ENCODE results near the gene SLC2A13.
"Not testable (repeated sequence)": the region's sequence is repeated elsewhere in the genome, so short reads cannot be mapped to it uniquely, and the experiment has no call there.

SLC2A13 gene

GRCh38 chr12:39873065-39873464 lies 232.8 kb downstream of the SLC2A13 start:
- Histone ChIP-seq H3K4me3 (no peak overlapping the region), H3K27me3 (ENCODE audit: low read depth) (no peaks in the 10 kb centered on the region), H3K9me3 (no peaks in the 10 kb centered on the region), H3K4me1 (peaks cover 39% of the 10 kb centered on the region), H3K36me3 (replicated peaks) (no peaks in the 10 kb centered on the region)
- in situ Hi-C loops (cut with MboI; ENCODE audit: low sequenced_read_pairs) = no loop called here
- DNase-seq (ENCODE audit: low spot score in 2 of 2) = no peak

GRCh38 chr12:39872425-39872824 lies 233.5 kb downstream of the SLC2A13 start:
- no peak for DNase-seq (ENCODE audit: low spot score in 2 of 2)
- H3K36me3 ChIP-seq (replicated peaks) = no peaks in the 10 kb centered on the region
- no peaks in the 10 kb centered on the region for H3K27me3 ChIP-seq (ENCODE audit: low read depth)
- H3K4me3 ChIP-seq = no peak overlapping the region
- H3K4me1 ChIP-seq = peaks cover 39% of the 10 kb centered on the region
- in situ Hi-C loops (cut with MboI; ENCODE audit: low sequenced_read_pairs) = no loop called here
- H3K9me3 ChIP-seq = no peaks in the 10 kb centered on the region

GRCh38 chr12:39868328-39868725 lies 237.6 kb downstream of the SLC2A13 start:
- in situ Hi-C loops (cut with MboI; ENCODE audit: low sequenced_read_pairs) = no loop called here
- peaks cover 10% of the 10 kb centered on the region for H3K4me1 ChIP-seq
- H3K9me3 ChIP-seq = no peaks in the 10 kb centered on the region
- DNase-seq (ENCODE audit: low spot score in 2 of 2) = no peak
- H3K36me3 ChIP-seq (replicated peaks) = no peaks in the 10 kb centered on the region
- no peak overlapping the region for H3K4me3 ChIP-seq
- no peaks in the 10 kb centered on the region for H3K27me3 ChIP-seq (ENCODE audit: low read depth)

GRCh38 chr12:39867631-39868327 lies 238.1 kb downstream of the SLC2A13 start:
- no peak for DNase-seq (ENCODE audit: low spot score in 2 of 2)
- Histone ChIP-seq H3K4me1 (peaks cover 10% of the 10 kb centered on the region), H3K27me3 (ENCODE audit: low read depth) (no peaks in the 10 kb centered on the region), H3K4me3 (no peak overlapping the region), H3K9me3 (no peaks in the 10 kb centered on the region), H3K36me3 (replicated peaks) (no peaks in the 10 kb centered on the region)
- in situ Hi-C loops (cut with MboI; ENCODE audit: low sequenced_read_pairs) = no loop called here

- H3K4me1 ChIP-seq = peaks cover 10% of the 10 kb centered on the region
Observed at GRCh38 chr12:39866135-39866534, 239.7 kb downstream of the SLC2A13 start.

GRCh38 chr12:39860695-39861094 lies 245.2 kb downstream of the SLC2A13 start:
- no peak for DNase-seq (ENCODE audit: low spot score in 2 of 2)
- Histone ChIP-seq H3K36me3 (replicated peaks) (no peaks in the 10 kb centered on the region), H3K27me3 (ENCODE audit: low read depth) (no peaks in the 10 kb centered on the region), H3K4me1 (no peaks in the 10 kb centered on the region), H3K4me3 (no peak overlapping the region), H3K9me3 (no peaks in the 10 kb centered on the region)
- in situ Hi-C loops (cut with MboI; ENCODE audit: low sequenced_read_pairs) = no loop called here

More at GRCh38 chr12:39866135-39866534, 239.7 kb downstream of the SLC2A13 start:
- in situ Hi-C loops (cut with MboI; ENCODE audit: low sequenced_read_pairs) = no loop called here
- no peaks in the 10 kb centered on the region for H3K36me3 ChIP-seq (replicated peaks)
- H3K9me3 ChIP-seq = no peaks in the 10 kb centered on the region
- H3K4me3 ChIP-seq = no peak overlapping the region
- no peaks in the 10 kb centered on the region for H3K27me3 ChIP-seq (ENCODE audit: low read depth)
- no peak for DNase-seq (ENCODE audit: low spot score in 2 of 2)

GRCh38 chr12:39853003-39853402 lies 252.9 kb downstream of the SLC2A13 start:
- Histone ChIP-seq H3K4me1 (peaks cover 21% of the 10 kb centered on the region), H3K4me3 (no peak overlapping the region), H3K9me3 (no peaks in the 10 kb centered on the region), H3K27me3 (ENCODE audit: low read depth) (no peaks in the 10 kb centered on the region), H3K36me3 (replicated peaks) (no peaks in the 10 kb centered on the region)
- in situ Hi-C loops (cut with MboI; ENCODE audit: low sequenced_read_pairs) = no loop called here
- no peak for DNase-seq (ENCODE audit: low spot score in 2 of 2)

GRCh38 chr12:39852346-39852745 lies 253.5 kb downstream of the SLC2A13 start:
- no peaks in the 10 kb centered on the region for H3K36me3 ChIP-seq (replicated peaks)
- no peaks in the 10 kb centered on the region for H3K9me3 ChIP-seq
- in situ Hi-C loops (cut with MboI; ENCODE audit: low sequenced_read_pairs) = no loop called here
- DNase-seq (ENCODE audit: low spot score in 2 of 2) = no peak
- H3K4me3 ChIP-seq = no peak overlapping the region
- H3K4me1 ChIP-seq = peaks cover 28% of the 10 kb centered on the region
- no peaks in the 10 kb centered on the region for H3K27me3 ChIP-seq (ENCODE audit: low read depth)

- in situ Hi-C loops (cut with MboI; ENCODE audit: low sequenced_read_pairs) = not testable (repeated sequence)
Observed at GRCh38 chr12:39848218-39848617, 257.7 kb downstream of the SLC2A13 start.

GRCh38 chr12:39846971-39847650 lies 258.8 kb downstream of the SLC2A13 start:
- Histone ChIP-seq H3K4me1 (peaks cover 35% of the 10 kb centered on the region), H3K36me3 (replicated peaks) (no peaks in the 10 kb centered on the region), H3K4me3 (no peak overlapping the region), H3K27me3 (ENCODE audit: low read depth) (no peaks in the 10 kb centered on the region), H3K9me3 (no peaks in the 10 kb centered on the region)
- in situ Hi-C loops (cut with MboI; ENCODE audit: low sequenced_read_pairs) = no loop called here
- peak; percentile 69 to 91 for DNase-seq (ENCODE audit: low spot score in 2 of 2)

More at GRCh38 chr12:39848218-39848617, 257.7 kb downstream of the SLC2A13 start:
- H3K27me3 ChIP-seq (ENCODE audit: low read depth); DNase-seq (ENCODE audit: low spot score in 2 of 2); H3K36me3 ChIP-seq (replicated peaks); H3K9me3 ChIP-seq; H3K4me3 ChIP-seq: not testable (repeated sequence)
- peaks cover 35% of the 10 kb centered on the region for H3K4me1 ChIP-seq

- in situ Hi-C loops (cut with MboI; ENCODE audit: low sequenced_read_pairs) = no loop called here
- no peak for DNase-seq (ENCODE audit: low spot score in 2 of 2)
Observed at GRCh38 chr12:39846304-39846703, 259.6 kb downstream of the SLC2A13 start.

GRCh38 chr12:39840422-39840821 lies 265.5 kb downstream of the SLC2A13 start:
- in situ Hi-C loops (cut with MboI; ENCODE audit: low sequenced_read_pairs) = no loop called here
- H3K36me3 ChIP-seq (replicated peaks) = no peaks in the 10 kb centered on the region
- no peak for DNase-seq (ENCODE audit: low spot score in 2 of 2)
- H3K27me3 ChIP-seq (ENCODE audit: low read depth) = no peaks in the 10 kb centered on the region
- H3K9me3 ChIP-seq = no peaks in the 10 kb centered on the region
- H3K4me3 ChIP-seq = no peak overlapping the region
- peaks cover 3% of the 10 kb centered on the region; the same call in 1 of the 2 replicates for H3K4me1 ChIP-seq

More at GRCh38 chr12:39846304-39846703, 259.6 kb downstream of the SLC2A13 start:
- Histone ChIP-seq H3K4me3 (no peak overlapping the region), H3K9me3 (no peaks in the 10 kb centered on the region), H3K36me3 (replicated peaks) (no peaks in the 10 kb centered on the region), H3K27me3 (ENCODE audit: low read depth) (no peaks in the 10 kb centered on the region), H3K4me1 (peaks cover 35% of the 10 kb centered on the region)

- H3K4me1 ChIP-seq = peaks cover 6% of the 10 kb centered on the region
- DNase-seq (ENCODE audit: low spot score in 2 of 2) = no peak
- in situ Hi-C loops (cut with MboI; ENCODE audit: low sequenced_read_pairs) = no loop called here
- H3K9me3 ChIP-seq = no peaks in the 10 kb centered on the region
- H3K36me3 ChIP-seq (replicated peaks) = no peaks in the 10 kb centered on the region
- no peak overlapping the region for H3K4me3 ChIP-seq
- no peaks in the 10 kb centered on the region for H3K27me3 ChIP-seq (ENCODE audit: low read depth)
Observed at GRCh38 chr12:39839072-39839471, 266.8 kb downstream of the SLC2A13 start.
